ENCODE results near the gene CFAP141.

The CFAP141 gene

GRCh38 chr1:154171880-154172279 lies 34.3 kb downstream of the CFAP141 start:
- DNase-seq (ENCODE audit: low read depth in 2 of 2): no peak

- no peak for DNase-seq (ENCODE audit: low read depth in 2 of 2)
These were observed 34.9 kb downstream of the CFAP141 start for GRCh38 chr1:154171223-154171583.

GRCh38 chr1:154170547-154171222 lies 35.4 kb downstream of the CFAP141 start:
- DNase-seq (ENCODE audit: low read depth in 2 of 2): peak; percentile 20 to 35

- no peak for DNase-seq (ENCODE audit: low read depth in 2 of 2)
These were observed 38.7 kb downstream of the CFAP141 start for GRCh38 chr1:154167461-154167860.

GRCh38 chr1:154166207-154166606 lies 39.9 kb downstream of the CFAP141 start:
- no peak for DNase-seq (ENCODE audit: low read depth in 2 of 2)

DNA sequence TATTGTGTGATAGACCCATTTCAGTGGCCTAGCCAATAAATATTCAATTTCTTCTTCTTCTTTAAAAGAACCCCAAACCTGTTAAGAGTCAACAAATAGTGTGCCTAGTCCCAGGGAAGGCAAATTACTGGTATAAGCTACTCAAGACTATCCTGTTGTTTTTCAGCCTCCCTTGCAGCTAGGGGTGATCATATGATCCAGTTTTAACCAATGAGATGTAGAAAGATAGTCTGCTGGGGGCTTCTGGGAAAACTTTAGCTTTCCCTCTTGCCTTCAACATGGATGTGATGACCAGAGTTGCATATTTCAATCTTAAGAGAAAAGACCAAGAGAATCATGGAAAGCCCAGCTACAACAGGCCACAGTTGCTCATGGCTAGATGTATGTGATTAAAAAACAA lies 46.6 kb downstream of the CFAP141 start:
- no peak for DNase-seq (ENCODE audit: low read depth in 2 of 2)

- DNase-seq (ENCODE audit: low read depth in 2 of 2): no peak
These were observed 47.6 kb downstream of the CFAP141 start for GRCh38 chr1:154158307-154159125.

DNA sequence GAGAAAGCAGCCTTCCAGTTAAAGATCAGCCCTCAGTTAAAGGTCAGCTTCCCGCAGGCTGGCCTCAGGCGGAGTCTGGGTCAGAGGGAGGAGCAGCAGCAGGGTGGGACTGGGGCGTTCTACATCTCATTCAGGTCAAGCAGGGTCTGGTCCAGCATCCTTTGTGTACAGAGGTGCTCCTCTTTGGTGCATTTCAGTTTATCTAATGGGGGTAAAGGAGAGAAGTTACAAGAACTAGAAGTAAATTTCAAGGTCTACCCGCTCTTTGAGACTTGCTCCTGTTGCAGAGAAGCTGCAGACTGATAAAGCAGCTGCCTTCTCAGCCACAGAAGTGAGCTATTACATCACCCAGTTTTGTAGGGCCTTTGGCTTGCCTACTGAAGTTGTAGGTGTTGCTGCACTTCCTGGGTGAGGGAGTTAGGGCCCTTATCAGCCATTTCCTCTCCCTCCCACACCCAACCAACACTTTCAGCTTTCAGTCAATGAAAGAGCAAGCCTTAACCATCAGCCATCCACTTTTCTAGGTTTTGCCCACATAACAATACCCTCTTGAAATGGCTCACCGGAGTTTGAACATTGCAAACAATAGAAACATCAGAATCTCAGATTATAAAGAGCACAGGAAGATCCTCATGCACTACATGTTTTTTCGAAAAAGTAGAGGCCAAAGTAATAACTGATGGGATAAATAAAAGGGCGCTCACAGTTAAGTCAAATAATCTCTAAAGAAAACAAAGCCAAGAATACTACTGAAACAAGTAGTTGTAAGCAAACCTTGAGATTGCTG lies 48.4 kb downstream of the CFAP141 start:
- peak; percentile 48 to 75 for DNase-seq (ENCODE audit: low read depth in 2 of 2)

DNA sequence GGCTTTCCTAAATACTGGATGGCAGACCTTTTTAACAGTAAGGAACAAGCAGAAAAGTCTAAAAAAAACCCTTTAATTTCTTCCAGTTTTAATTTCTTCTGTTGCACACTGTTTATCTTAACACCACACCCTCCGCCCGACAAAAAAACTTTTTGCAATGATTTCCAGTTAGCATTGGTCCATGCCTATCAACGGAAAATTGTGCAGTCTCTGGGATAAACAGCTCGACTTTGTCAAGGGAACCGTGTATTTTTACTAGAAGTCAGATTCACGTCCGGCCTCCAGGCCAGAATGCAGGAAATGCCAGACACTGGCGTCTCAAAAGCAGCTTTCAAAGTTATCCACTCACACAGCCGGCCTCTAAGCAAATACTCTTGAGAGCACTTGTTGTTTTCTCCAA lies 50.9 kb downstream of the CFAP141 start:
- DNase-seq (ENCODE audit: low read depth in 2 of 2): no peak

GRCh38 chr1:154154534-154155191 lies 51.5 kb downstream of the CFAP141 start, which contains the start of gene NUP210L:
Gene NUP210L (minus strand): TSS chr1:154155073.
- no peak for DNase-seq (ENCODE audit: low read depth in 2 of 2)

DNA sequence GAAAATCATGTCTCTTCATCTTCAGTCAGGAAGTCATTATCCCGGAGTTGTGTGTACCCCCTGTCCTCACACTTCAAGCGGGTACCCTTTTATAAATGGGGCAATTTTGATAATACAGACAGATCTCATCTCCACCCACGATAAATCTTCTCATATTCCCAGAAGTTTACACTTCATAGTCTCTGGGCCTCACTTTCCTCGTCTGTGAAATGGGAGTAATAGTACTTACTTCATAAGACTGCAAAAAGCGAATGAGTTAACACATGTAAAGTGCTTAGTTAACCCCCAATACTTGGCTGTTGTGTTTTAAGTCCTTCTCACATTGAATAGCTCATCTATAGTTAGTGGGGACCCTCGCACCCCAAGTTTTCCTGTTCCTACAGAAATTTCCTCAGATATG lies 52.1 kb downstream of the CFAP141 start:
- no peak for DNase-seq (ENCODE audit: low read depth in 2 of 2)

- no peak for DNase-seq (ENCODE audit: low read depth in 2 of 2)
These were observed 54.8 kb downstream of the CFAP141 start for GRCh38 chr1:154151311-154151710.
